OCI-LY1 (cell line): Measurements from ENCODE around the gene GP1BB.

Experiments
- EZH2 ChIP-seq: fragments of 200-600 bp; sonication (generic), shearing (Covaris generic); IDR thresholded peaks from 2 replicates; pipeline ENCODE4 v1.8.0; 2017; ENCODE audit warnings: borderline replicate concordance, mixed run types, mild to moderate bottlenecking, antibody characterized with exemption, low read length, moderate library complexity, mixed read lengths
- TF ChIP-seq, protein P1 (sequence below): fragments of 200-600 bp; sonication (generic), shearing (Covaris generic); IDR thresholded peaks from 2 replicates; pipeline ENCODE4 v1.5.1; 2017; ENCODE audit warnings: mild to moderate bottlenecking, antibody characterized with exemption, low read length, moderate library complexity, mixed read lengths

DNA sequence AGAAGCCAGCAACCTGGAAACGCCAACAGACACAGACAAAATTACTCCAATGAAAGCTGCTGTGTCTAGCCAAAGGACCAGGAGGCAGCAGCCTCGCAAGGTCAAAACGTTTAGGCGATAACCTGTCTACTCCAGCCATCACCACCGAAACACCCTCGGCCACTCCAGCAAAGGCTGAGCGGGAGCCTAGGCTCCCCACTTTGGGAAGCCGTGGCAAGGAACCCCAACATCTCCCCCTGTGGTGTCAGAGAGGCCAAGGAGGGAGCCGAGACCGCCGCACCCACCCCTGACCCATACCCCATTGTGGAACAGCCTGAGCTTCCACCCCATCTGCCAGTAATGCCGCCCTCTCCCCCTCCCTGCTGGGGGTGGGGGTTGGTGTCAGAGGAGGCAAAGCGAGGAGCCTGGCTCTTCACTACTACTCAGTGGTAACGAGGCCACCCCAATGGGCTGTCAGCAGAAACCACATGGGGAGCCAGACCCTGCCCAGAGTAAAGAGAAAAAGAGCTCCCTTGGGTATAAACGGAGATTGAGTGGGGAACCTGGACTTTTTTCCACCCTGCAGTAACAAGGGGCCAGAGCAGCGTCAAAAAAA lies 43.0 kb upstream of the GP1BB start:
- TF ChIP-seq EZH2, result no peak
- TF ChIP-seq, protein P1, sequence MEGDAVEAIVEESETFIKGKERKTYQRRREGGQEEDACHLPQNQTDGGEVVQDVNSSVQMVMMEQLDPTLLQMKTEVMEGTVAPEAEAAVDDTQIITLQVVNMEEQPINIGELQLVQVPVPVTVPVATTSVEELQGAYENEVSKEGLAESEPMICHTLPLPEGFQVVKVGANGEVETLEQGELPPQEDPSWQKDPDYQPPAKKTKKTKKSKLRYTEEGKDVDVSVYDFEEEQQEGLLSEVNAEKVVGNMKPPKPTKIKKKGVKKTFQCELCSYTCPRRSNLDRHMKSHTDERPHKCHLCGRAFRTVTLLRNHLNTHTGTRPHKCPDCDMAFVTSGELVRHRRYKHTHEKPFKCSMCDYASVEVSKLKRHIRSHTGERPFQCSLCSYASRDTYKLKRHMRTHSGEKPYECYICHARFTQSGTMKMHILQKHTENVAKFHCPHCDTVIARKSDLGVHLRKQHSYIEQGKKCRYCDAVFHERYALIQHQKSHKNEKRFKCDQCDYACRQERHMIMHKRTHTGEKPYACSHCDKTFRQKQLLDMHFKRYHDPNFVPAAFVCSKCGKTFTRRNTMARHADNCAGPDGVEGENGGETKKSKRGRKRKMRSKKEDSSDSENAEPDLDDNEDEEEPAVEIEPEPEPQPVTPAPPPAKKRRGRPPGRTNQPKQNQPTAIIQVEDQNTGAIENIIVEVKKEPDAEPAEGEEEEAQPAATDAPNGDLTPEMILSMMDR, result no peak
